ENCODE results near the gene SLC38A10. TPM values are rescaled to one million over a fixed set of nuclear protein-coding genes. Genes with fewer than 3 reads are reported as not detected.

The SLC38A10 gene
- total RNA-seq, 1 experiment from 2014 or later, result 109 TPM

GRCh38 chr17:81304196-81305015, 9.3 kb upstream of the SLC38A10 start:
- Histone ChIP-seq H3K9me2 (ENCODE audit: insufficient read depth) (no peaks in the 10 kb centered on the region), H3K4me3 (replicated peaks in 1 of 2; ENCODE audit: low read depth in 1 of 2, low read length in 2 of 2) (no peak overlapping the region), H3K79me2 (ENCODE audit: insufficient read depth, low read length) (no peaks in the 10 kb centered on the region; the same call in 1 of the 2 replicates), H4K20me1 (ENCODE audit: insufficient read depth) (no peaks in the 10 kb centered on the region), H3K27me3 (ENCODE audit: insufficient read depth, low read length) (no peaks in the 10 kb centered on the region), H3K27ac (ENCODE audit: low read depth, low read length) (no peak overlapping the region; the same call in 1 of the 2 replicates), H3K36me3 (ENCODE audit: control insufficient read depth in 1 of 2, insufficient read depth in 2 of 2, low read length in 2 of 2) (no peaks in the 10 kb centered on the region), H2AFZ (ENCODE audit: low read depth, low read length, poor library complexity, severe bottlenecking) (no peak overlapping the region), H3K9me3 (ENCODE audit: control insufficient read depth in 1 of 2, insufficient read depth in 1 of 2, low read depth in 1 of 2, low read length in 2 of 2) (no peaks in the 10 kb centered on the region), H3K9ac (ENCODE audit: low read length) (no peak overlapping the region), H3K4me1 (ENCODE audit: control insufficient read depth in 1 of 2, insufficient read depth in 2 of 2, low read length in 2 of 2) (peaks cover 25 to 35% of the 10 kb centered on the region in 2 experiments), H3K4me2 (ENCODE audit: low read length) (no peak overlapping the region)
- no peak for ATAC-seq
- BruUV-seq (replicated peaks), result no TSS peak
- intact Hi-C loops (cut with micrococcal nuclease), result no loop called here
- TF ChIP-seq POLR2AphosphoS5 (IDR thresholded peaks at IDR 0.05; ENCODE audit: low read depth, low read length), result peak; percentile 10; the same call in 1 of the 2 replicates
- no peak for TF ChIP-seq EGR1 (IDR thresholded peaks at IDR 0.05; ENCODE audit: low read depth)
- no peak for TF ChIP-seq SIN3A (IDR thresholded peaks at IDR 0.05; ENCODE audit: low read depth)
- no peak for TF ChIP-seq TCF7L2 (IDR thresholded peaks at IDR 0.05; ENCODE audit: borderline replicate concordance, extremely low read depth, insufficient read depth, insufficient read length)
- POLR2A ChIA-PET, result no interaction called here
- CTCF ChIA-PET, result interaction anchor here (1.5 kb wide), 2 partner anchors 11 to 137 kb away, joined by 3 to 4 read pairs; no protein-coding TSS in a partner anchor
- DNase-seq (ENCODE audit: low read depth, low spot score), result no peak
- RAD21 ChIA-PET (ENCODE audit: low non-redundant PET in 1 of 2, low total read pairs in 2 of 2, uncharacterized antibody in 2 of 2, unreplicated experiment in 2 of 2), result no interaction called here

GRCh38 chr17:81303385-81303784, 8.3 kb upstream of the SLC38A10 start:
- CTCF ChIA-PET, result no interaction called here

More at GRCh38 chr17:81303385-81303784, 8.3 kb upstream of the SLC38A10 start:
- DNase-seq (ENCODE audit: low read depth, low spot score) (no peak), ATAC-seq (no peak)
- ChIA-PET RAD21 (ENCODE audit: low non-redundant PET in 1 of 2, low total read pairs in 2 of 2, uncharacterized antibody in 2 of 2, unreplicated experiment in 2 of 2) (no interaction called here), POLR2A (interaction anchor here (1.1 kb wide), 1 partner anchor 91 kb away, joined by 3 read pairs; the partner anchor contains the start of gene BAHCC1)
- H3K79me2 ChIP-seq (ENCODE audit: insufficient read depth, low read length), result no peaks in the 10 kb centered on the region; the same call in 1 of the 2 replicates
- H3K9me2 ChIP-seq (ENCODE audit: insufficient read depth), result no peaks in the 10 kb centered on the region
- H3K4me1 ChIP-seq (ENCODE audit: control insufficient read depth in 1 of 2, insufficient read depth in 2 of 2, low read length in 2 of 2), result peaks cover 18 to 25% of the 10 kb centered on the region in 2 experiments; a peak in 3 of 4 replicates
- TF ChIP-seq CBX3 (IDR thresholded peaks at IDR 0.05; ENCODE audit: low read depth), result no peak
- TF ChIP-seq CTCF (IDR thresholded peaks at IDR 0.05 in 2 of 3, conservative IDR thresholded peaks at IDR 0.05 in 1 of 3; ENCODE audit: borderline replicate concordance in 1 of 3, insufficient read depth in 1 of 3, low read depth in 2 of 3, low read length in 2 of 3), result no peak
- peak; percentile 11; the same call in 1 of the 2 replicates for TF ChIP-seq POLR2AphosphoS5 (IDR thresholded peaks at IDR 0.05; ENCODE audit: low read depth, low read length)
- no peak for TF ChIP-seq POLR2A (IDR thresholded peaks at IDR 0.05; ENCODE audit: borderline replicate concordance, extremely low read depth, insufficient read depth, insufficient read length)
- intact Hi-C loops (cut with micrococcal nuclease), result no loop called here
- BruUV-seq (replicated peaks), result no TSS peak
- H3K9ac ChIP-seq (ENCODE audit: low read length), result no peak overlapping the region
- no peak overlapping the region for H3K27ac ChIP-seq (ENCODE audit: low read depth, low read length)
- H2AFZ ChIP-seq (ENCODE audit: low read depth, low read length, poor library complexity, severe bottlenecking), result no peak overlapping the region
- no peaks in the 10 kb centered on the region for H3K9me3 ChIP-seq (ENCODE audit: control insufficient read depth in 1 of 2, insufficient read depth in 1 of 2, low read depth in 1 of 2, low read length in 2 of 2)
- no peak overlapping the region for H3K4me2 ChIP-seq (ENCODE audit: low read length)
- no peaks in the 10 kb centered on the region for H3K36me3 ChIP-seq (ENCODE audit: control insufficient read depth in 1 of 2, insufficient read depth in 2 of 2, low read length in 2 of 2)
- no peak overlapping the region for H3K4me3 ChIP-seq (replicated peaks in 1 of 2; ENCODE audit: low read depth in 1 of 2, low read length in 2 of 2)
- H4K20me1 ChIP-seq (ENCODE audit: insufficient read depth), result no peaks in the 10 kb centered on the region
- no peaks in the 10 kb centered on the region for H3K27me3 ChIP-seq (ENCODE audit: insufficient read depth, low read length)
